HG02642 (cell line): ENCODE results near the gene MBD6.
"Not testable (repeated sequence)": the region's sequence is repeated elsewhere in the genome, so short reads cannot be mapped to it uniquely, and the experiment has no call there.

Experiments used
- ATAC-seq: cut with Tn5 transposase; IDR thresholded peaks from one replicate; pipeline ENCODE4 v1.9.1; 2021; ENCODE audit warnings: mild to moderate bottlenecking; ENCODE audit not compliant: unreplicated experiment, poor library complexity

Gene MBD6

DNA sequence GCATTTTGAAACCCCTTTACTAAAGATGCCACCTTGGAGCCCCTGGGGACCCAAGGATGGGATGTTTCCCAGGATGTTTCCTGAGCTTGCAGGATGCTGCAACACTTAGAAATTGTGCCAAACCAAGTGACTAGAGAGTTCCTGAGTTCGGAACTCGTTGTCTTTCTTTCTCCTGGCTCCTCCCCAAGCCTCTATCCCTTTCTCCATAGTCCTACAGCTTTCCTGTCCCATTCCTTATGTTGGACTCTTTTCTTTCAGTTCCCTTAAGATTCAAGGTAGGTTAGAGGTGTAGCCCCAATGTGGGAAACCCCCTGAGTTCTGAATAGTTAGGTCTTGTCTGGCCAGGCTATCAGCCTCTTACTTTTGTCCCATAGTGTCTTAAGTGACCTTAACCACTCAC is 25.9 kb downstream of the MBD6 start:
- no peak for ATAC-seq

- no peak for ATAC-seq
Observed at GRCh38 chr12:57549203-57549908, 26.7 kb downstream of the MBD6 start.

GRCh38 chr12:57549909-57550640 is 27.5 kb downstream of the MBD6 start, which contains the start of gene KIF5A:
Gene KIF5A, plus strand, starts transcription at chr12:57550044. Its CDS starts 228 bp downstream, at chr12:57550272.
- ATAC-seq = peak; percentile 28

DNA sequence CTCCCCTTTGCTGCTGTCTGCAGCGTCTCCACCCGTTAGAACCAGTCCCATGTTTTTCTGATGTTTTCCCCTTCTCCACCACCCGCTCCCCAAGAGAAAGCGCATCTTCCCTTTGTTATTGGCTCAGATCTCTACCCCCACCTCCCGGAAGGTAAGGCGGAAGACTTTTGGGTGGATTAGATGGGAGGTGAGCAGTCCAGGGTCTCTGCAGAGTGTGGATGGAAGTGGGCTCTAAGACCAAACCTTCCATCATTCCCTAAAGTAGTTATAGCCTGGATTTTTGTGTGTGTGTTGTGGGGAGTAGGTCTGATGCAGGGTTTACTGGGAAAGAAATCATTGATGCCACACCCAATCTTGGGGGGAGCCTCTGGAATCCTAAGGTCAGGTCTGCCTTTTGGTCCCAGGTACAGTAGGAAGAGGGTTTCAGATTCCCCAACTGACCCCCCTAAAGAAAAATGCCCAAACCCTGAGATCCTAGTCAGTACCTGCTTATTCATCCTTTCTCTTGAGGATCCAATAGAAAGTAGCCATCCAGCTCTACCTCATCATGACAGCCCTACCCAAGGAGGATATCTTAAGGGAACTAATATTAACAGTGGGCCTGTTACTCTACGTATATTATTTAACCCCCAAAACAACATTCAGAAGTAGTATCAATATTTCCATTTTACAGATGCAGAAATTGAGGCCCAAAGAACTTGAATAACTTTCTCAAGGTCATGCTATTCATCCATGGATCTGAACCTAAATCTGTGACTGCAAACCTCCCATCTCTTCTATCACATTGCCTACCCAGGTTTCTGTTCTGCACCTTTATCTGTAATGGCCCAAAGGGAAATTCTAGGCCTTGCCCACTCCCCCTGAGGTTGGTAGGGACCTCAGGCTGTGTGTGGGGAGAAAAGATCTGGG is 28.3 kb downstream of the MBD6 start:
- ATAC-seq = no peak

GRCh38 chr12:57551637-57552305 is 29.1 kb downstream of the MBD6 start:
- ATAC-seq = no peak

DNA sequence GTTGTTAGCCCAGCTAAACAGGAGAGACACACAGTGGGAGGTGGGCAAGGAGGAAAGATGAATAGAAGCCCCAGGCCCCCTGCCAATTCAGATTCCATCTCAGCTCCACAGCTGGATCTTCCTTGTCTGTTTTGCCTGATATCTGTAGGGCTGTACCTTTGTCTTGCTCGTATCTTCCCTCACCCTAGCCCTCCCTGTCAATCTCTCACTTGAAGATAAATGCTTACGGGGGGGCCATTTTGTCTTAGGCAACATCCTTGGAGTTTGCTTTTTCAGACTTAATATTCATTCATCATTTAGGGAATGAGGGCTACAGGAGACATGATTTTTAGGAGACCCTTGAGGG is 29.7 kb downstream of the MBD6 start:
- ATAC-seq = no peak

DNA sequence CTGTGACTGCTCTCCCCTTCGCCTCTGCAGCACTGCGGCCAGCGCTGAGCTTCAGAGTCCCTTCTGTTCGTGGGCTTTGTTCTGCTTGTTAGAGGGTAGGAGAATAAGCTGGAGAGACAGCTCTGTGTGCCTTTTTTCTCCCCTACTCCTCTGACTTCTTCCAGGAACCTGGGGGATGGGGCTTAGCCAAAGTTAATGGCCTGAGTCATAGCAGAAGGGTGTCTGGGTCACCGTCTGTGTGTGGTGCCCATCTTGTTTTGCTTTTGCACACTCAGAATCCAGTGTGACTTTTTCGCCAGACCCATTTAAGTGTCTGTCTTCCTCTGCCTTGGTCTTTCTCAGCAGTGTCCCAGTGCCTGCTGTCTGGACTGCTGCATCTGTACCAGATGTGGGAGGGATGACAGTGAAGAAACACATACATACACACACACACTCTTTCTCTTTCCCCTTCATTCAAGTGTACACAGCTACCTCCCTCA is 30.2 kb downstream of the MBD6 start:
- ATAC-seq = no peak

DNA sequence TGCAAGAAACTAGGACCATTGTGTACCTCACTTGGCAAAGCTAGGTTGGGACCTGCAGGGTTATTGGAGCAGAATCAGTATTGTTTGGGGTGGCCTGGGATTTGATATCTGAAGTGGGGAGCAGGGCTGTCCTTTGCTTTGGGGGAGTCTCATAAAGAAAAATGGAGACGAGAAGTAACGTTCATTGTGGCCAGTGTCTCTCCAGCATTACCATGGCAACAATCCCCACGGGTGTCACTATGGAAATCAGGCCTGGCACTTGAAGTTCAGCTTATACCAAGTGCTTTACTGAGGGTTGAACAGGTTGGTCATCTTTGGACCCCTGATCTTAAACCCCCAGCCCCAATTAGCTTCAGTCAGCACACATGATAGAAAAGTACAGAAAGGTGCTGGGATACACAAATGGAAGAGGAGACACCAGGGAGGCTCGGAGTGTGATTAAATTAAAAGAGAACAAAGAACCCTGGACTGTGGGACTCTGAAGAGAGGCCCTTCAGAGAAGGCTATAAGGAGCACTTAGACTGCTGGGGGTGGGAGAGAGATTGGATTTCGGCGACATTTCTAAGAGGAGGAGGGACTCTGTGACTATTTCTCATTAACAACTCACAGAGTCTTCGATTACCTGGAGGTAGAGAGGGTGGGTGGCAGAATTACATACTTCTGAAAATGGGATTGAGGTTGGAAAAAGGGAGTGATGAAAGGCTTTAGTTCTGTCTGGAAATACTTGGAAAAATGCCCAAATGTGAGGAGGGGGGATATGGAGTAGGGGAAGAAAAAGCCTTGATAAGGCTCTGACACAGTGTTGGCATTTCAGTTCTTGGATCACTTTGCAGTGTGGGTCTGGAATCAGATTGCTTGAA is 30.9 kb downstream of the MBD6 start:
- ATAC-seq = no peak

GRCh38 chr12:57554453-57554852 is 31.8 kb downstream of the MBD6 start:
- no peak for ATAC-seq

GRCh38 chr12:57554897-57555296 is 32.3 kb downstream of the MBD6 start:
- no peak for ATAC-seq

DNA sequence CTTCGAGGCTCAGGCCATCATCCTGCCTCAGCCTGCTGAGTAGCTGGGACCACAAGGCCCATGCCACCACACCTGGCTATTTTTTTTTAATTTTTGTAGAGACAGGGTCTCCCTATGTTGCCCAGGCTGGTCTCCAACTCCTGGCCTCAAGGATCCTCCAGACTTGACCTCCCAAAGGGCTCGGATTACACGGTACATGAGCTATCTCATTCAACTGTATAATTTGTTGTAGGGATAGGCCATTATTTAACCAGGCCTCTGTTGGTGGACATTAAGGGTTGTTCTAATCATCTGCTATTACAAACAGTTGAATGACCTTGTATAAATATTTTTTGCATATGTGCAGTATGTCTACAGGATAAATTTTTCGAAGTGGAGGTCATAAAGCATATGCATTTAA is 36.2 kb downstream of the MBD6 start:
- ATAC-seq = no peak

DNA sequence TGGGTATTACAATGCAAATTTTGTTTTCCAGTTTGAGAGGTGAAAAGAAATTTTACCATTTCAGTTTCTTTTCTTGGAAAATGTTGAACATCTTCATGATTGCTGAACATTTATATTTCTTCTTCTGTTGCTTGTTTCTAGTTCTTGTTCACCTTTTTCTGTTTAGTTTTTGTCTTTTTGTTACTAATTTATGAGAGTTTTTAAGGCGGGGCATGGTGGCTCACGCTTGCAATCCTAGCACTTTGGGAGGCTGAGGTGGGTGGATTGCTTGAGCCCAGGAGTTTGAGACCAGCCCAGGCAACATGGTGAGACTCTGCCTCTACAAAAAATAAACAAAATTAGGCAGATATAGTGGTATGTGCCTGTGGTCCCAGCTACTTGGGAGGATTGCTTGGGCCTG is 37.9 kb downstream of the MBD6 start:
- no peak for ATAC-seq

DNA sequence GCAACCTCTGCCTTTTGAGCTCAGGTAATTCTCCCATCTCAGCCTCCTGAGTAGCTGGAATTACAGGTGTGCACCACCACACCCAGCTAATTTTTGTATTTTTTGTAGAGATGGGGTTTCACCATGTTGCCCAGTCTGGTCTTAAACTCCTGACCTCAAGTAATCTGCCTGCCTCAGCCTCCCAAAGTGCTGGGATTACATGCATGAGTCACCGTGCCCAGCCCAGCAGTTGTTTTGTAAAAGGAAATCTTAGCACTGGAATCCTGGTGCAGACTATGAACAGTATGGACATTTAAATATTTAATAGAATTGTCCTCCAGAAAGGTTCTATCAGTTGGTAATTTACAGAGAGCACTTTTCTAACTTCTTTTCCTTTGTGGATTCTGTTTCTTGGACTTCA is 38.5 kb downstream of the MBD6 start:
- ATAC-seq = not testable (repeated sequence)

DNA sequence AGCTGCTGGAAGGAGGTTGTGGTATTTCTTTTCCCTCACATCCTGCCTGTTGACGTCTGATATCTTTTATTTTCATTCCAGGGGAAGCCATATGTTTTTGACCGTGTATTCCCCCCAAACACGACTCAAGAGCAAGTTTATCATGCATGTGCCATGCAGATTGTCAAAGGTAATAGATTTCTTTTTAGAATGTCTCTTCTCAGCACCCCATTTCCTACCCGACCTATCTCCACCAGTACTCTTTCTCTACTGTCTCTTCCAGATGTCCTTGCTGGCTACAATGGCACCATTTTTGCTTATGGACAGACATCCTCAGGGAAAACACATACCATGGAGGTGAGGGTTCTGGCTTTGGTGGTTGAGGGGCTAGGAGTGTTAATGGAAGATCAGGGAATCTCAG is 40.7 kb downstream of the MBD6 start:
- no peak for ATAC-seq

GRCh38 chr12:57564178-57564740 is 41.6 kb downstream of the MBD6 start:
- ATAC-seq = no peak

DNA sequence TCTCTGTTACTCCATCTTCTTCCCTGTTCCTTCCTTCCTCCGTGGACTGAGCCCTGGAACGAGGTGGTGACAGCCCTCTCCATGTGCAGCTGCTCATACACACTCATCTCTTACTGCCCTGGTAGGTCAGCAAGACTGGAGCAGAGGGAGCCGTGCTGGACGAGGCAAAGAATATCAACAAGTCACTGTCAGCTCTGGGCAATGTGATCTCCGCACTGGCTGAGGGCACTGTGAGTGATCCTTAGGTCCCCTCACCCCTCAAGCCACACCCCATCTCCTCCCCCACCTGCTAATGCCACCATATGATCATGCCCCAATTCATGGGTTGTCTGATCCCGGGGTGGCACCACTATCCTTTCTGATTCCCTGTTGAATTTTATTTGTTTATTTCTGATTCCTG is 46.2 kb downstream of the MBD6 start:
- no peak for ATAC-seq

- no peak for ATAC-seq
Observed at GRCh38 chr12:57569858-57570257, 47.2 kb downstream of the MBD6 start.

DNA sequence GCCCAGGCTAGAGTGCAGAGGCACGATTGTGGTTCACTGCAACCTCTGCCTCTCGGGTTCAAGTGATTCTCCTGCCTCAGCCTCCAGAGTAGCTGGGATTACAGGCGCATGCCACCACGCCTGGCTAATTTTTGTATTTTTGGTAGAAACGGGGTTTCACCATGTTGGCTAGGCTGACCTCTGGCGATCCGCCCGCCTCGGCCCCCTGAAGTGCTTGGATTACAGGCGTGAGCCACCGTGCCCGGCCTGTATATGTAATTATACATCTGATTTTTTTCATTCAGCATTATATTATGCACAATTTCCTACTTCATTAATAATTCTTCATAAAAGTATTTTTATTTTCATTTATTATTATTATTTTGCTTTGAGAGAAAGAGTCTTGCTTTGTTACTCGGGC is 47.8 kb downstream of the MBD6 start:
- ATAC-seq = not testable (repeated sequence)
